ENCODE data around the gene VPS13D.

DNA sequence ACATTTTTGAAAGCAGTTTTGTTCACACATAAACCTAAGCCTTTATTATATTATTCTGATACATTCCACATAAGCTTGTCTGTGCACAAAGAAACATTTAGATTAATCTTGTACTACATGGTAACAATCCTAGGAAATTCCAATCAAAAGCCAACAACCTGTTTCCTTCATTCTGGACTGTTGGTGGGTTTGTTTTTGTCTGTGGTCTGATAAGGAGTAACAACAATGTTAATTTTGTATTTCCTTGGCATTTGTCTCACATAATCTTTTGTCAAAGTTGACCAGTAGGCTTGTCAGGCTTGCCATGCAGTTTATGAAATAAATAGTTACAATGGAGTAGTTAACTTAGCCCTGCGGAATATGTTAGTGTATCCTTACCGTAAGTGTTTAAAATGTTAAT, 204.9 kb downstream of the VPS13D start:
- TF ChIP-seq POLR2A (IDR thresholded peaks at IDR 0.05; ENCODE audit: low read length) (no peak), GATA1 (IDR thresholded peaks at IDR 0.05; ENCODE audit: low read depth, low read length) (no peak)

All from erythroblast (primary cell).